ENCODE data around the gene TMEM132C.

GRCh38 chr12:128609861-128610260 is 342.9 kb downstream of the TMEM132C start:
- TF ChIP-seq, protein P1, sequence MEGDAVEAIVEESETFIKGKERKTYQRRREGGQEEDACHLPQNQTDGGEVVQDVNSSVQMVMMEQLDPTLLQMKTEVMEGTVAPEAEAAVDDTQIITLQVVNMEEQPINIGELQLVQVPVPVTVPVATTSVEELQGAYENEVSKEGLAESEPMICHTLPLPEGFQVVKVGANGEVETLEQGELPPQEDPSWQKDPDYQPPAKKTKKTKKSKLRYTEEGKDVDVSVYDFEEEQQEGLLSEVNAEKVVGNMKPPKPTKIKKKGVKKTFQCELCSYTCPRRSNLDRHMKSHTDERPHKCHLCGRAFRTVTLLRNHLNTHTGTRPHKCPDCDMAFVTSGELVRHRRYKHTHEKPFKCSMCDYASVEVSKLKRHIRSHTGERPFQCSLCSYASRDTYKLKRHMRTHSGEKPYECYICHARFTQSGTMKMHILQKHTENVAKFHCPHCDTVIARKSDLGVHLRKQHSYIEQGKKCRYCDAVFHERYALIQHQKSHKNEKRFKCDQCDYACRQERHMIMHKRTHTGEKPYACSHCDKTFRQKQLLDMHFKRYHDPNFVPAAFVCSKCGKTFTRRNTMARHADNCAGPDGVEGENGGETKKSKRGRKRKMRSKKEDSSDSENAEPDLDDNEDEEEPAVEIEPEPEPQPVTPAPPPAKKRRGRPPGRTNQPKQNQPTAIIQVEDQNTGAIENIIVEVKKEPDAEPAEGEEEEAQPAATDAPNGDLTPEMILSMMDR (IDR thresholded peaks at IDR 0.05; ENCODE audit: control extremely low read depth in 1 of 3, insufficient read depth in 1 of 3, low read depth in 1 of 3, low read length in 3 of 3): no peak
- no peak for TF ChIP-seq YY1 (IDR thresholded peaks at IDR 0.05; ENCODE audit: low read depth, low read length)
- TF ChIP-seq RAD21 (IDR thresholded peaks at IDR 0.05 in 1 of 2, conservative IDR thresholded peaks at IDR 0.05 in 1 of 2; ENCODE audit: low read depth in 2 of 2, low read length in 2 of 2): no peak
- TF ChIP-seq SP4 (IDR thresholded peaks at IDR 0.05; ENCODE audit: low read length): no peak
- peak in 1 of 2 experiments; percentile 74; a peak in 1 of 4 replicates for TF ChIP-seq SIN3A (conservative IDR thresholded peaks at IDR 0.05 in 1 of 2, IDR thresholded peaks at IDR 0.05 in 1 of 2; ENCODE audit: low read depth in 1 of 2, low read length in 2 of 2)
- TF ChIP-seq GABPA (IDR thresholded peaks at IDR 0.05; ENCODE audit: borderline replicate concordance, insufficient read depth, low read length): no peak
- no peak for TF ChIP-seq EP300 (IDR thresholded peaks at IDR 0.05; ENCODE audit: borderline replicate concordance in 1 of 2, low read depth in 2 of 2, low read length in 2 of 2)
- TF ChIP-seq ATF3 (IDR thresholded peaks at IDR 0.05; ENCODE audit: insufficient read depth, low read depth, low read length): no peak
- no peak for TF ChIP-seq HDAC6 (IDR thresholded peaks at IDR 0.05; ENCODE audit: low read depth, low read length)
- TF ChIP-seq SUZ12 (IDR thresholded peaks at IDR 0.05; ENCODE audit: low read length): no peak
- TF ChIP-seq POLR2AphosphoS5 (IDR thresholded peaks at IDR 0.05; ENCODE audit: low read depth, low read length): no peak
- no peak for TF ChIP-seq SP2 (IDR thresholded peaks at IDR 0.05; ENCODE audit: low read length)
- TF ChIP-seq SRF (IDR thresholded peaks at IDR 0.05; ENCODE audit: low read depth, low read length): no peak
- no peak for TF ChIP-seq GTF2F1 (IDR thresholded peaks at IDR 0.05; ENCODE audit: borderline replicate concordance, low read depth, low read length)
